ENCODE measurements around the gene RFPL2. TPM values are rescaled to one million over a fixed set of nuclear protein-coding genes. Genes with fewer than 3 reads are reported as not detected.

Gene RFPL2
- total RNA-seq, result not detected

- ATAC-seq, result peak; percentile 57
Measured at GRCh38 chr22:32204856-32205722, at the start of gene RFPL2. TSS of gene RFPL2 (minus strand) at chr22:32205073. CDS start at chr22:32202451, 2,622 bp downstream.

GRCh38 chr22:32249231-32249630 lies 44.4 kb upstream of the RFPL2 start:
- no peak for ATAC-seq

GRCh38 chr22:32248276-32248675 lies 43.4 kb upstream of the RFPL2 start:
- ATAC-seq, result no peak

GRCh38 chr22:32246166-32246565 lies 41.3 kb upstream of the RFPL2 start:
- no peak for ATAC-seq

GRCh38 chr22:32245042-32245441 lies 40.2 kb upstream of the RFPL2 start:
- no peak for ATAC-seq

GRCh38 chr22:32244547-32244946 lies 39.7 kb upstream of the RFPL2 start:
- ATAC-seq, result no peak

- no peak for ATAC-seq
Measured at GRCh38 chr22:32240461-32240860, 35.6 kb upstream of the RFPL2 start.

- no peak for ATAC-seq
Measured at GRCh38 chr22:32237906-32238305, 33.0 kb upstream of the RFPL2 start.

GRCh38 chr22:32236970-32237369 lies 32.1 kb upstream of the RFPL2 start:
- no peak for ATAC-seq

GRCh38 chr22:32233091-32233490 lies 28.2 kb upstream of the RFPL2 start:
- no peak for ATAC-seq

GRCh38 chr22:32232191-32232830 lies 27.4 kb upstream of the RFPL2 start:
- no peak for ATAC-seq

- ATAC-seq, result no peak
Measured at GRCh38 chr22:32226326-32227104, 21.6 kb upstream of the RFPL2 start.

GRCh38 chr22:32222991-32223390 lies 18.1 kb upstream of the RFPL2 start:
- ATAC-seq, result no peak

GRCh38 chr22:32219026-32219425 lies 14.2 kb upstream of the RFPL2 start:
- no peak for ATAC-seq

- ATAC-seq, result no peak
Measured at GRCh38 chr22:32218470-32218869, 13.6 kb upstream of the RFPL2 start.

- no peak for ATAC-seq
Measured at GRCh38 chr22:32217465-32217864, 12.6 kb upstream of the RFPL2 start.

- ATAC-seq, result no peak
Measured at GRCh38 chr22:32216911-32217310, 12.0 kb upstream of the RFPL2 start.

GRCh38 chr22:32211011-32211410 lies 6.1 kb upstream of the RFPL2 start:
- ATAC-seq, result no peak

GRCh38 chr22:32208681-32209080 lies 3.8 kb upstream of the RFPL2 start:
- no peak for ATAC-seq

GRCh38 chr22:32207971-32208480 lies 3.2 kb upstream of the RFPL2 start:
- ATAC-seq, result no peak

GRCh38 chr22:32206774-32207758 lies 2.2 kb upstream of the RFPL2 start:
- ATAC-seq, result no peak
